IMR-90 (cell line): Measurements from ENCODE around the gene APOC1. TPM values are rescaled to one million over a fixed set of nuclear protein-coding genes. Genes with fewer than 3 reads are reported as not detected.

ENCODE experiments used
- ATAC-seq: fragments of 200-7000 bp; cut with Tn5 transposase; 2 replicates; pipeline ENCODE4 v1.9.1; 2020; ENCODE audit warnings: low read depth, mild to moderate bottlenecking, moderate library complexity
- BruUV-seq: library from RNA; stranded (reverse); fragments of 400-500 nt; replicated peaks from 2 replicates; lab custom pipeline; 2021; lab: Mats Ljungman, UMichigan
- CTCF ChIA-PET: fragments of 300-600 bp; formaldehyde crosslinking; extraction: SDS; loops from one replicate; lab custom pipeline; 2021; ENCODE audit warnings: antibody characterized with exemption; lab: Yijun Ruan, JAX
- POLR2A ChIA-PET: fragments of 300-600 bp; sonication (Branson Sonifier 250); formaldehyde crosslinking; loops from one replicate; lab custom pipeline; 2022; ENCODE audit warnings: antibody characterized with exemption; ENCODE audit not compliant: unreplicated experiment; lab: Charles Lee
- DNase-seq: peaks from one replicate; pipeline ENCODE4 v3.0.0; 2013
- H2AFZ ChIP-seq: replicated peaks from 2 replicates; pipeline ENCODE3; 2013; ENCODE audit warnings: low read length, mild to moderate bottlenecking; ENCODE audit not compliant: poor library complexity
- H2AK5ac ChIP-seq: 2 replicates; pipeline ENCODE4 v1.6.1; 2013; ENCODE audit warnings: low read depth, low read length, inconsistent platforms
- H2AK9ac ChIP-seq: replicated peaks from 2 replicates; pipeline ENCODE3; 2013; ENCODE audit warnings: mild to moderate bottlenecking, low read depth, low read length, moderate library complexity; ENCODE audit not compliant: poor library complexity
- H2BK120ac ChIP-seq: 2 replicates; pipeline ENCODE4 v1.6.1; 2013; ENCODE audit warnings: low read depth, low read length, inconsistent platforms
- H2BK15ac ChIP-seq: 3 replicates; pipeline ENCODE4 v1.6.1; 2013; ENCODE audit warnings: low read depth, low read length, inconsistent platforms
- H2BK20ac ChIP-seq: 2 replicates; pipeline ENCODE4 v1.6.1; 2013; ENCODE audit warnings: low read depth, mild to moderate bottlenecking, inconsistent platforms, low read length, moderate library complexity
- H2BK5ac ChIP-seq: 2 replicates; pipeline ENCODE4 v1.6.1; 2013; ENCODE audit warnings: mild to moderate bottlenecking, low read depth, low read length, inconsistent platforms; ENCODE audit not compliant: poor library complexity, severe bottlenecking
- H3K14ac ChIP-seq: replicated peaks from 2 replicates; pipeline ENCODE4 v1.6.1; 2013; ENCODE audit warnings: low read depth, low read length, inconsistent platforms
- H3K18ac ChIP-seq: 2 replicates; pipeline ENCODE4 v1.6.1; 2013; ENCODE audit warnings: low read depth, low read length, control low read depth
- H3K23ac ChIP-seq: 2 replicates; pipeline ENCODE4 v1.6.1; 2013; ENCODE audit warnings: low read depth, low read length, inconsistent platforms
- H3K27ac ChIP-seq: 2 replicates; pipeline ENCODE4 v1.5.1; 2013; ENCODE audit warnings: mild to moderate bottlenecking, control low read depth, low read length; ENCODE audit not compliant: insufficient read depth
- H3K27me3 ChIP-seq: 2 replicates; pipeline ENCODE4 v1.6.1; 2013; ENCODE audit warnings: low read length; ENCODE audit not compliant: control insufficient read depth, insufficient read depth
- H3K36me3 ChIP-seq: 2 replicates; pipeline ENCODE4 v1.6.1; 2013; ENCODE audit warnings: low read length, mixed read lengths; ENCODE audit not compliant: control insufficient read depth, insufficient read depth
- H3K4ac ChIP-seq: 2 replicates; pipeline ENCODE4 v1.6.1; 2013; ENCODE audit warnings: low read depth, low read length, inconsistent platforms
- H3K4me1 ChIP-seq: 2 replicates; pipeline ENCODE4 v1.6.1; 2013; ENCODE audit warnings: low read length, mixed read lengths; ENCODE audit not compliant: control insufficient read depth, insufficient read depth
- H3K4me2 ChIP-seq: 2 replicates; pipeline ENCODE4 v1.6.1; 2013; ENCODE audit warnings: low read depth, mild to moderate bottlenecking, control low read depth, low read length, moderate library complexity
- H3K4me3 ChIP-seq: 2 replicates; pipeline ENCODE4 v1.5.1; 2013; ENCODE audit warnings: low read depth, mild to moderate bottlenecking, control low read depth, low read length, moderate library complexity; ENCODE audit not compliant: insufficient read depth
- H3K56ac ChIP-seq: 2 replicates; pipeline ENCODE4 v1.6.1; 2013; ENCODE audit warnings: low read length, inconsistent platforms; ENCODE audit not compliant: insufficient read depth; ENCODE audit errors: extremely low read depth
- H3K79me1 ChIP-seq, 2 experiments: 2 replicates each; pipeline ENCODE4 v1.6.1; 2013; ENCODE audit warnings: low read length in 2 of 2, inconsistent platforms in 1 of 2, low read depth in 1 of 2
- H3K9ac ChIP-seq: 2 replicates; pipeline ENCODE4 v1.6.1; 2013; ENCODE audit warnings: low read depth, low read length, control low read depth
- H3K9me1 ChIP-seq: 2 replicates; pipeline ENCODE4 v1.6.1; 2013; ENCODE audit warnings: low read length, inconsistent platforms; ENCODE audit not compliant: insufficient read depth
- H3K9me3 ChIP-seq: 2 replicates; pipeline ENCODE4 v1.6.1; 2013; ENCODE audit warnings: low read length; ENCODE audit not compliant: control insufficient read depth, insufficient read depth
- H4K20me1 ChIP-seq: 2 replicates; pipeline ENCODE4 v1.6.1; 2013; ENCODE audit warnings: low read length, inconsistent platforms; ENCODE audit not compliant: insufficient read depth
- H4K5ac ChIP-seq: 2 replicates; pipeline ENCODE4 v1.6.1; 2013; ENCODE audit warnings: mild to moderate bottlenecking, low read depth, low read length, control low read depth
- H4K8ac ChIP-seq, 2 experiments: 2 replicates each; pipeline ENCODE4 v1.6.1; 2013; ENCODE audit warnings: low read depth in 2 of 2, low read length in 2 of 2, control low read depth in 1 of 2, inconsistent platforms in 1 of 2
- H4K91ac ChIP-seq: 2 replicates; pipeline ENCODE4 v1.6.1; 2013; ENCODE audit warnings: low read depth, low read length, inconsistent platforms; ENCODE audit not compliant: insufficient read depth
- FOS ChIP-seq: fragments of 150-350 bp; IDR thresholded peaks from 2 replicates; pipeline ENCODE4 v1.6.1; 2016; ENCODE audit warnings: low read depth, low read length
- MAFK ChIP-seq: IDR thresholded peaks from 2 replicates; pipeline ENCODE4 v1.6.1; 2012; ENCODE audit warnings: low read depth, low read length, improper control_type of control experiment
- MAZ ChIP-seq: IDR thresholded peaks from 2 replicates; pipeline ENCODE4 v1.6.1; 2012; ENCODE audit warnings: low read depth, mild to moderate bottlenecking, low read length, improper control_type of control experiment, moderate library complexity, borderline replicate concordance
- POLR2A ChIP-seq: IDR thresholded peaks from 2 replicates; pipeline ENCODE4 v1.6.1; 2012; ENCODE audit warnings: mild to moderate bottlenecking, low read depth, low read length
- RAD21 ChIP-seq: IDR thresholded peaks from 2 replicates; pipeline ENCODE4 v1.6.1; 2012; ENCODE audit warnings: low read length, improper control_type of control experiment
- WGBS, 2 experiments: methylation state at CpG; one replicate each; pipeline versions ENCODE4 v1.1.5 to v1.1.7; 2013; ENCODE audit warnings: missing lambda C conversion rate in 2 of 2; ENCODE audit not compliant: insufficient read length in 1 of 2; ENCODE audit errors: extremely low coverage in 2 of 2; 5-methylcytosine and 5-hydroxymethylcytosine counted together
- dilution Hi-C: fragments of 300-500 bp; cut with HindIII; formaldehyde crosslinking; loops from one replicate; pipeline ENCODE4 v1.14.3; 2018; ENCODE audit warnings: low sequenced_read_pairs; ENCODE audit not compliant: unreplicated experiment
- in situ Hi-C: fragments of 300-500 bp; cut with MboI; formaldehyde crosslinking; loops from 3 replicates; pipeline ENCODE4 v1.14.3; 2019; ENCODE audit warnings: low sequenced_read_pairs, inconsistent platforms, mixed read lengths
- intact Hi-C: fragments of 100-400 bp; cut with micrococcal nuclease; formaldehyde crosslinking; loops from 2 replicates; pipeline ENCODE4 v1.10.0; 2022
- polyA plus RNA-seq, 3 experiments: library from polyadenylated mRNA; depleted of rRNA; stranded (reverse); fragments of >200 nt; gene quantifications; 2 replicates each; pipeline ENCODE4 v1.2.3, GENCODE V29; 2012; ENCODE audit warnings: low replicate concordance in 1 of 3
- total RNA-seq: library from RNA; depleted of rRNA; stranded (reverse); fragments of >200 nt; gene quantifications from 2 replicates; pipeline ENCODE4 v1.2.3, GENCODE V29; 2012

APOC1 gene
- total and polyA plus RNA-seq, 2 of the 4 experiments (the other 2 are of a cell fraction), result 1.1 TPM; not detected in 1

GRCh38 chr19:44865196-44865767 lies 49.1 kb upstream of the APOC1 start:
- H3K4me1 ChIP-seq, result peaks cover 2% of the 10 kb centered on the region; the same call in 1 of the 2 replicates
- H4K5ac ChIP-seq, result no peak overlapping the region
- H4K20me1 ChIP-seq, result peaks cover 57% of the 10 kb centered on the region

More at GRCh38 chr19:44865196-44865767, 49.1 kb upstream of the APOC1 start:
- no peak overlapping the region for H3K4me2 ChIP-seq
- H3K4ac ChIP-seq, result no peak overlapping the region
- no peak overlapping the region for H3K27ac ChIP-seq
- no peak overlapping the region for H3K23ac ChIP-seq
- H4K91ac ChIP-seq, result no peak overlapping the region
- H3K9me3 ChIP-seq, result no peaks in the 10 kb centered on the region
- no peak overlapping the region for H3K18ac ChIP-seq
- no peak overlapping the region for H2AK5ac ChIP-seq
- DNase-seq (no peak), ATAC-seq (no peak)
- H4K8ac ChIP-seq, result no peak overlapping the region
- no peak overlapping the region for H2BK120ac ChIP-seq
- BruUV-seq, result no TSS peak
- H3K56ac ChIP-seq, result no peak overlapping the region
- no peak overlapping the region for H2AK9ac ChIP-seq
- H2BK5ac ChIP-seq, result no peak overlapping the region
- ChIA-PET POLR2A (no interaction called here), CTCF (no interaction called here)
- peaks cover 30 to 75% of the 10 kb centered on the region in 2 experiments for H3K79me1 ChIP-seq
- 93% methylated on average over 16 of the region's 27 CpGs; no CpG with 5 or more reads in 1 of the 2 experiments for WGBS, 2 experiments
- H3K9me1 ChIP-seq, result peaks cover 8% of the 10 kb centered on the region; the same call in 1 of the 2 replicates
- no peak overlapping the region for H3K14ac ChIP-seq
- H3K9ac ChIP-seq, result no peak overlapping the region
- in situ Hi-C loops, result no loop called here
- no peak for TF ChIP-seq MAZ
- no peak for TF ChIP-seq POLR2A
- TF ChIP-seq FOS, result no peak
- TF ChIP-seq MAFK, result no peak
- no peak for TF ChIP-seq RAD21
- dilution Hi-C loops, result no loop called here
- H2BK20ac ChIP-seq, result no peak overlapping the region
- H3K4me3 ChIP-seq, result no peak overlapping the region
- peaks cover 40% of the 10 kb centered on the region for H3K36me3 ChIP-seq
- no peak overlapping the region for H2BK15ac ChIP-seq
- intact Hi-C loops, result no loop called here
- H3K27me3 ChIP-seq, result no peaks in the 10 kb centered on the region
- H2AFZ ChIP-seq, result peak overlapping the region; percentile 32
